HCT116 (cell line): ENCODE measurements around the gene REEP3. TPM values are rescaled to one million over a fixed set of nuclear protein-coding genes. Genes with fewer than 3 reads are reported as not detected.

Experiments used
- ATAC-seq: fragments of 200-7000 bp; cut with Tn5 transposase; 2 replicates; pipeline ENCODE4 v1.9.1; 2020; ENCODE audit warnings: mild to moderate bottlenecking, moderate library complexity
- BruUV-seq: library from RNA; stranded (reverse); fragments of 400-500 nt; replicated peaks from 2 replicates; lab custom pipeline; 2021; lab: Mats Ljungman, UMichigan
- CTCF ChIA-PET: fragments of 300-600 bp; sonication (Branson Sonifier 250); formaldehyde crosslinking; loops from one replicate; lab custom pipeline; 2021; ENCODE audit warnings: antibody characterized with exemption; lab: Charles Lee
- POLR2A ChIA-PET: fragments of 300-600, 350-600 bp; sonication (Branson Sonifier 250); formaldehyde crosslinking; loops from one replicate; lab custom pipeline; 2021; ENCODE audit warnings: antibody characterized with exemption; lab: Charles Lee
- RAD21 ChIA-PET, 2 experiments: fragments of 300-600 bp; sonication (Branson Sonifier 250); formaldehyde crosslinking; loops; one replicate each; lab custom pipeline; 2023; ENCODE audit warnings: low total read pairs in 2 of 2; ENCODE audit not compliant: uncharacterized antibody in 2 of 2, unreplicated experiment in 2 of 2, low non-redundant PET in 1 of 2; lab: Charles Lee
- DNase-seq: peaks from one replicate; pipeline ENCODE4 v3.0.0-alpha.2; 2010; ENCODE audit warnings: low read depth, low spot score
- H2AFZ ChIP-seq: fragments of 200-600 bp; shearing (Covaris generic), sonication (generic); 2 replicates; pipeline ENCODE4 v1.6.1; 2017; ENCODE audit warnings: low read depth, mixed run types, mixed read lengths, antibody characterized with exemption, low read length; ENCODE audit not compliant: poor library complexity, severe bottlenecking
- H3K27ac ChIP-seq: 2 replicates; pipeline ENCODE4 v1.5.1; 2012; ENCODE audit warnings: low read depth, low read length
- H3K27me3 ChIP-seq: fragments of 200-600 bp; sonication (generic); 2 replicates; pipeline ENCODE4 v1.6.1; 2016; ENCODE audit warnings: mixed run types, low read length, mixed read lengths; ENCODE audit not compliant: insufficient read depth
- H3K36me3 ChIP-seq, 2 experiments: fragments of 200-500 bp in 1 of 2; fragments of 200-600 bp in 1 of 2; sonication (Bioruptor generic) in 1 of 2; sonication (generic) in 1 of 2; 2 replicates each; pipeline versions ENCODE4 v1.5.1 to v1.6.1; 2014 to 2016; ENCODE audit warnings: low read length in 2 of 2, inconsistent platforms in 1 of 2, mixed read lengths in 1 of 2, mixed run types in 1 of 2; ENCODE audit not compliant: insufficient read depth in 2 of 2, control insufficient read depth in 1 of 2
- H3K4me1 ChIP-seq, 2 experiments: fragments of 200-600 bp in 1 of 2; sonication (generic) in 1 of 2; 2 replicates each; pipeline versions ENCODE4 v1.5.1 to v1.6.1; 2012 to 2017; ENCODE audit warnings: low read length in 2 of 2, inconsistent platforms in 1 of 2, mild to moderate bottlenecking in 1 of 2, mixed read lengths in 1 of 2, mixed run types in 1 of 2, moderate library complexity in 1 of 2; ENCODE audit not compliant: insufficient read depth in 2 of 2, control insufficient read depth in 1 of 2
- H3K4me2 ChIP-seq: fragments of 200-600 bp; sonication (generic); 2 replicates; pipeline ENCODE4 v1.6.1; 2017; ENCODE audit warnings: mixed run types, low read length, mixed read lengths
- H3K4me3 ChIP-seq, 2 experiments: fragments of 200-600 bp in 1 of 2; sonication (generic) in 1 of 2; replicated peaks in 1 of 2; 2 replicates each; pipeline ENCODE4 v1.5.1; 2011 to 2016; ENCODE audit warnings: low read length in 2 of 2, control low read depth in 1 of 2, low read depth in 1 of 2, mild to moderate bottlenecking in 1 of 2, mixed read lengths in 1 of 2, mixed run types in 1 of 2
- H3K79me2 ChIP-seq: fragments of 200-600 bp; sonication (generic); 2 replicates; pipeline ENCODE4 v1.6.1; 2017; ENCODE audit warnings: mild to moderate bottlenecking, mixed run types, low read length, moderate library complexity, mixed read lengths; ENCODE audit not compliant: insufficient read depth
- H3K9ac ChIP-seq: fragments of 200-600 bp; sonication (generic); 2 replicates; pipeline ENCODE4 v1.6.1; 2016; ENCODE audit warnings: low read length, mixed read lengths
- H3K9me2 ChIP-seq: fragments of 200-600 bp; sonication (generic), shearing (Covaris generic); 2 replicates; pipeline ENCODE4 v1.6.1; 2017; ENCODE audit warnings: mixed run types, mild to moderate bottlenecking, moderate library complexity; ENCODE audit not compliant: insufficient read depth
- H3K9me3 ChIP-seq, 2 experiments: fragments of 200-500 bp in 1 of 2; fragments of 200-600 bp in 1 of 2; sonication (Bioruptor generic) in 1 of 2; sonication (generic) in 1 of 2; 2 replicates each; pipeline ENCODE4 v1.6.1; 2014 to 2017; ENCODE audit warnings: low read length in 2 of 2, mixed read lengths in 2 of 2, inconsistent platforms in 1 of 2, low read depth in 1 of 2, mild to moderate bottlenecking in 1 of 2, mixed run types in 1 of 2, moderate library complexity in 1 of 2; ENCODE audit not compliant: control insufficient read depth in 1 of 2, insufficient read depth in 1 of 2
- H4K20me1 ChIP-seq: fragments of 200-600 bp; sonication (generic), shearing (Covaris generic); 2 replicates; pipeline ENCODE4 v1.6.1; 2017; ENCODE audit warnings: mixed run types, mild to moderate bottlenecking, moderate library complexity; ENCODE audit not compliant: insufficient read depth
- ATF3 ChIP-seq: IDR thresholded peaks from 2 replicates; pipeline ENCODE4 v1.6.1; 2012
- CBX3 ChIP-seq: IDR thresholded peaks from 2 replicates; pipeline ENCODE4 v1.6.1; 2012; ENCODE audit warnings: low read depth
- CEBPB ChIP-seq: IDR thresholded peaks from 2 replicates; pipeline ENCODE4 v1.6.1; 2012; ENCODE audit warnings: low read depth
- EGR1 ChIP-seq: IDR thresholded peaks from 2 replicates; pipeline ENCODE4 v1.6.1; 2012; ENCODE audit warnings: low read depth
- ELF1 ChIP-seq: IDR thresholded peaks from 2 replicates; pipeline ENCODE4 v1.6.1; 2012; ENCODE audit warnings: low read depth, borderline replicate concordance
- EZH2 ChIP-seq: fragments of 200-600 bp; sonication (generic); IDR thresholded peaks from 2 replicates; pipeline ENCODE4 v1.6.1; 2017; ENCODE audit warnings: antibody characterized with exemption, mixed run types
- EZH2phosphoT487 ChIP-seq: fragments of 200-600 bp; IDR thresholded peaks from 2 replicates; pipeline ENCODE4 v1.6.1; 2018; ENCODE audit warnings: antibody characterized with exemption, borderline replicate concordance
- FOSL1 ChIP-seq: IDR thresholded peaks from 2 replicates; pipeline ENCODE4 v1.6.1; 2012; ENCODE audit warnings: low read depth
- JUND ChIP-seq: IDR thresholded peaks from 2 replicates; pipeline ENCODE4 v1.6.1; 2012
- POLR2A ChIP-seq: IDR thresholded peaks from 2 replicates; pipeline ENCODE4 v1.7.0; 2011; ENCODE audit warnings: borderline replicate concordance; ENCODE audit not compliant: insufficient read depth, insufficient read length; ENCODE audit errors: extremely low read depth
- POLR2AphosphoS5 ChIP-seq: IDR thresholded peaks from 2 replicates; pipeline ENCODE4 v1.6.1; 2011; ENCODE audit warnings: mild to moderate bottlenecking, low read depth, low read length, moderate library complexity
- RAD21 ChIP-seq: IDR thresholded peaks from 2 replicates; pipeline ENCODE4 v1.6.1; 2012; ENCODE audit warnings: low read depth, mild to moderate bottlenecking
- SIN3A ChIP-seq: IDR thresholded peaks from 2 replicates; pipeline ENCODE4 v1.6.1; 2012; ENCODE audit warnings: low read depth
- SP1 ChIP-seq: IDR thresholded peaks from 2 replicates; pipeline ENCODE4 v1.6.1; 2012; ENCODE audit warnings: low read depth
- SRF ChIP-seq: IDR thresholded peaks from 2 replicates; pipeline ENCODE4 v1.6.1; 2012; ENCODE audit warnings: low read depth
- ZFX ChIP-seq: fragments of 450-650 bp; IDR thresholded peaks from 2 replicates; pipeline ENCODE4 v1.6.1; 2017
- ZNF274 ChIP-seq: fragments of 200-500 bp; sonication (Bioruptor generic); IDR thresholded peaks from 2 replicates; pipeline ENCODE4 v1.6.1; 2014; ENCODE audit warnings: mild to moderate bottlenecking, low read depth, low read length, inconsistent platforms
- intact Hi-C: fragments of 100-400 bp; cut with micrococcal nuclease; formaldehyde crosslinking; loops from 2 replicates; pipeline ENCODE4 v1.10.0; 2022
- total RNA-seq: library from RNA; stranded (reverse); gene quantifications from one replicate; pipeline ENCODE4 v1.2.1, GENCODE V29; 2021; ENCODE audit not compliant: unreplicated experiment
- TF ChIP-seq, protein P1 (sequence below), 3 experiments: fragments of 200-600 bp in 1 of 3; sonication (generic) in 1 of 3; IDR thresholded peaks in 2 of 3; conservative IDR thresholded peaks in 1 of 3; 2 replicates each; pipeline ENCODE4 v1.5.1; 2012 to 2017; ENCODE audit warnings: low read depth in 2 of 3, low read length in 2 of 3, antibody characterized with exemption in 1 of 3, borderline replicate concordance in 1 of 3, control low read depth in 1 of 3, mild to moderate bottlenecking in 1 of 3, mixed read lengths in 1 of 3, mixed run types in 1 of 3, moderate library complexity in 1 of 3; ENCODE audit not compliant: insufficient read depth in 1 of 3

The REEP3 gene
- total RNA-seq, 1 experiment from 2014 or later: 41.3 TPM

- no peaks in the 10 kb centered on the region for H4K20me1 ChIP-seq
- no TSS peak for BruUV-seq
- TF ChIP-seq EZH2phosphoT487 (no peak), CEBPB (peak; percentile 46; the same call in 1 of the 2 replicates), ZNF274 (no peak)
- H3K4me2 ChIP-seq: peak overlapping the region; percentile 7; the same call in 1 of the 2 replicates
- intact Hi-C loops: no loop called here
- H3K4me1 ChIP-seq: peaks cover 12% of the 10 kb centered on the region in 2 experiments
- ATAC-seq (peak; percentile 65), DNase-seq (no peak)
- no peak overlapping the region for H2AFZ ChIP-seq
- no peak overlapping the region for H3K4me3 ChIP-seq
- H3K27ac ChIP-seq: no peak overlapping the region
- CTCF ChIA-PET: no interaction called here
- H3K9ac ChIP-seq: no peak overlapping the region
- POLR2A ChIA-PET: no interaction called here
- no peaks in the 10 kb centered on the region for H3K36me3 ChIP-seq
- H3K9me3 ChIP-seq: no peaks in the 10 kb centered on the region
- no peaks in the 10 kb centered on the region for H3K9me2 ChIP-seq
- peaks cover 80% of the 10 kb centered on the region for H3K79me2 ChIP-seq
- RAD21 ChIA-PET: interaction anchor here in 1 of 2 experiments (1.2 kb wide), 1 partner anchor 216 kb away, joined by 4 read pairs; no protein-coding TSS in a partner anchor
- H3K27me3 ChIP-seq: no peaks in the 10 kb centered on the region
Measured at GRCh38 chr10:63504145-63504881, 16.9 kb upstream of the REEP3 start.

DNA sequence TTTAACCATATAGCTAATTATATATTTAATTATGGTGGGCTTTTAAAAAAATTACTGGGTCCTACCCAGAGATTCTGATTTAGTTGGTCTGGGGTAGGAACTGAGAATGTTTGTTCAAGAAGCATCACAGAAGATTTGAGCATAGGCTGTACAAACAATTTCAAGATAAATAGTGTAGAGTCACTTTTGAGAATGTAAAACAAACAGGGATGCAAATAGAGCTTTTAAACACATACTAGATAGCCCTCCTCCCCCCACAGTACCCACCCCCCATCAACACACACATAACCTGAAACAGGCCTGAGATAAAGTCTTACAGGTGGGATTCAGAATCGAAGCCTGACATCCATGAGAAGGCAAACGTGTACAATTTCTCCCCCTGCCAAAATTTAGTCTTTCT lies 15.6 kb upstream of the REEP3 start:
- ChIA-PET RAD21 (no interaction called here), POLR2A (no interaction called here), CTCF (no interaction called here)
- ATAC-seq (no peak), DNase-seq (no peak)
- Histone ChIP-seq H3K4me3 (no peak overlapping the region), H3K9me3 (no peaks in the 10 kb centered on the region), H3K79me2 (peaks cover 76% of the 10 kb centered on the region), H3K4me1 (peaks cover 12% of the 10 kb centered on the region in 2 experiments), H3K9me2 (no peaks in the 10 kb centered on the region), H3K9ac (no peak overlapping the region), H2AFZ (no peak overlapping the region), H4K20me1 (no peaks in the 10 kb centered on the region), H3K4me2 (no peak overlapping the region), H3K27ac (no peak overlapping the region), H3K27me3 (no peaks in the 10 kb centered on the region), H3K36me3 (no peaks in the 10 kb centered on the region)
- intact Hi-C loops: no loop called here
- no TSS peak for BruUV-seq
- no peak for TF ChIP-seq JUND
- no peak for TF ChIP-seq CEBPB
- no peak for TF ChIP-seq EGR1
- no peak for TF ChIP-seq SIN3A
- no peak for TF ChIP-seq RAD21
- no peak for TF ChIP-seq SRF
- no peak for TF ChIP-seq ELF1
- TF ChIP-seq ZFX: no peak
- no peak for TF ChIP-seq POLR2AphosphoS5
- TF ChIP-seq FOSL1: no peak
- TF ChIP-seq POLR2A: no peak
- no peak for TF ChIP-seq SP1
- TF ChIP-seq ZNF274: no peak
- no peak for TF ChIP-seq ATF3
- no peak for TF ChIP-seq EZH2
- TF ChIP-seq, protein P1, sequence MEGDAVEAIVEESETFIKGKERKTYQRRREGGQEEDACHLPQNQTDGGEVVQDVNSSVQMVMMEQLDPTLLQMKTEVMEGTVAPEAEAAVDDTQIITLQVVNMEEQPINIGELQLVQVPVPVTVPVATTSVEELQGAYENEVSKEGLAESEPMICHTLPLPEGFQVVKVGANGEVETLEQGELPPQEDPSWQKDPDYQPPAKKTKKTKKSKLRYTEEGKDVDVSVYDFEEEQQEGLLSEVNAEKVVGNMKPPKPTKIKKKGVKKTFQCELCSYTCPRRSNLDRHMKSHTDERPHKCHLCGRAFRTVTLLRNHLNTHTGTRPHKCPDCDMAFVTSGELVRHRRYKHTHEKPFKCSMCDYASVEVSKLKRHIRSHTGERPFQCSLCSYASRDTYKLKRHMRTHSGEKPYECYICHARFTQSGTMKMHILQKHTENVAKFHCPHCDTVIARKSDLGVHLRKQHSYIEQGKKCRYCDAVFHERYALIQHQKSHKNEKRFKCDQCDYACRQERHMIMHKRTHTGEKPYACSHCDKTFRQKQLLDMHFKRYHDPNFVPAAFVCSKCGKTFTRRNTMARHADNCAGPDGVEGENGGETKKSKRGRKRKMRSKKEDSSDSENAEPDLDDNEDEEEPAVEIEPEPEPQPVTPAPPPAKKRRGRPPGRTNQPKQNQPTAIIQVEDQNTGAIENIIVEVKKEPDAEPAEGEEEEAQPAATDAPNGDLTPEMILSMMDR (IDR thresholded peaks at IDR 0.05 in 2 of 3, conservative IDR thresholded peaks at IDR 0.05 in 1 of 3; ENCODE audit: borderline replicate concordance in 1 of 3, insufficient read depth in 1 of 3, low read depth in 2 of 3, low read length in 2 of 3): no peak
- no peak for TF ChIP-seq CBX3
